AG10803 (cell line): Measurements from ENCODE around the gene ACKR2.

Experiments
- DNase-seq: peaks from one replicate; pipeline ENCODE4 v3.0.0; 2010; ENCODE audit warnings: low read depth
- H3K4me3 ChIP-seq: 2 replicates; pipeline ENCODE4 v1.5.1; 2011; ENCODE audit warnings: mild to moderate bottlenecking, low read length, control low read depth
- CTCF ChIP-seq: conservative IDR thresholded peaks from 2 replicates; pipeline ENCODE4 v1.5.1; 2011; ENCODE audit warnings: mild to moderate bottlenecking, low read length, control low read depth, inconsistent platforms

ACKR2 gene

GRCh38 chr3:42786631-42787030 lies 22.6 kb upstream of the ACKR2 start:
- no peak for DNase-seq
- no peak overlapping the region for H3K4me3 ChIP-seq
- no peak for TF ChIP-seq CTCF

- no peak for DNase-seq
- no peak overlapping the region for H3K4me3 ChIP-seq
- TF ChIP-seq CTCF: no peak
Observed at GRCh38 chr3:42790714-42791229, 18.5 kb upstream of the ACKR2 start.

GRCh38 chr3:42795621-42796181 lies 13.5 kb upstream of the ACKR2 start:
- no peak for TF ChIP-seq CTCF
- no peak for DNase-seq
- H3K4me3 ChIP-seq: no peak overlapping the region

GRCh38 chr3:42796332-42796885 lies 12.8 kb upstream of the ACKR2 start:
- H3K4me3 ChIP-seq: no peak overlapping the region
- DNase-seq: no peak
- no peak for TF ChIP-seq CTCF

- DNase-seq: no peak
- TF ChIP-seq CTCF: no peak
- no peak overlapping the region for H3K4me3 ChIP-seq
Observed at GRCh38 chr3:42799376-42799775, 9.9 kb upstream of the ACKR2 start.

GRCh38 chr3:42800251-42800650 lies 9.0 kb upstream of the ACKR2 start:
- DNase-seq: no peak
- TF ChIP-seq CTCF: no peak
- no peak overlapping the region for H3K4me3 ChIP-seq

GRCh38 chr3:42801048-42801620 lies 8.1 kb upstream of the ACKR2 start:
- no peak for TF ChIP-seq CTCF
- no peak for DNase-seq

More at GRCh38 chr3:42801048-42801620, 8.1 kb upstream of the ACKR2 start:
- no peak overlapping the region for H3K4me3 ChIP-seq
